Gastroesophageal sphincter (tissue), 3 donors: ENCODE measurements around the gene CDX2.

Experiments used
- EP300 ChIP-seq: sonication (generic); formaldehyde crosslinking; IDR thresholded peaks from one replicate; pipeline ENCODE4 v1.6.1; 2017; ENCODE audit warnings: antibody characterized with exemption, mild to moderate bottlenecking
- POLR2A ChIP-seq, 2 donors: fragments of 450-650 bp; IDR thresholded peaks; one replicate each; pipeline ENCODE4 v1.6.1; 2017; ENCODE audit warnings: antibody characterized with exemption in 2 of 2, mild to moderate bottlenecking in 2 of 2, moderate library complexity in 1 of 2
- POLR2AphosphoS5 ChIP-seq: sonication (generic); formaldehyde crosslinking; IDR thresholded peaks from one replicate; pipeline ENCODE4 v1.6.1; 2017; ENCODE audit warnings: antibody characterized with exemption
- TF ChIP-seq, protein P1 (sequence below), 4 experiments: fragments of 200-600 bp in 2 of 4; fragments of 450-650 bp in 2 of 4; sonication (generic) in 1 of 4; IDR thresholded peaks; one replicate each; pipeline ENCODE4 v1.5.1; 2017 to 2019; ENCODE audit warnings: antibody characterized with exemption in 4 of 4, mild to moderate bottlenecking in 2 of 4, moderate library complexity in 2 of 4

GRCh38 chr13:27933580-27934328, 35.4 kb downstream of the CDX2 start:
- TF ChIP-seq, protein P1, sequence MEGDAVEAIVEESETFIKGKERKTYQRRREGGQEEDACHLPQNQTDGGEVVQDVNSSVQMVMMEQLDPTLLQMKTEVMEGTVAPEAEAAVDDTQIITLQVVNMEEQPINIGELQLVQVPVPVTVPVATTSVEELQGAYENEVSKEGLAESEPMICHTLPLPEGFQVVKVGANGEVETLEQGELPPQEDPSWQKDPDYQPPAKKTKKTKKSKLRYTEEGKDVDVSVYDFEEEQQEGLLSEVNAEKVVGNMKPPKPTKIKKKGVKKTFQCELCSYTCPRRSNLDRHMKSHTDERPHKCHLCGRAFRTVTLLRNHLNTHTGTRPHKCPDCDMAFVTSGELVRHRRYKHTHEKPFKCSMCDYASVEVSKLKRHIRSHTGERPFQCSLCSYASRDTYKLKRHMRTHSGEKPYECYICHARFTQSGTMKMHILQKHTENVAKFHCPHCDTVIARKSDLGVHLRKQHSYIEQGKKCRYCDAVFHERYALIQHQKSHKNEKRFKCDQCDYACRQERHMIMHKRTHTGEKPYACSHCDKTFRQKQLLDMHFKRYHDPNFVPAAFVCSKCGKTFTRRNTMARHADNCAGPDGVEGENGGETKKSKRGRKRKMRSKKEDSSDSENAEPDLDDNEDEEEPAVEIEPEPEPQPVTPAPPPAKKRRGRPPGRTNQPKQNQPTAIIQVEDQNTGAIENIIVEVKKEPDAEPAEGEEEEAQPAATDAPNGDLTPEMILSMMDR (IDR thresholded peaks at IDR 0.05), result no peak
- TF ChIP-seq POLR2AphosphoS5 (no peak), EP300 (no peak), POLR2A (IDR thresholded peaks at IDR 0.05) (no peak)
